Measurements from ENCODE around the gene DNAJC12. TPM values are rescaled to one million over a fixed set of nuclear protein-coding genes. Genes with fewer than 3 reads are reported as not detected.
"Not testable (repeated sequence)": the region's sequence is repeated elsewhere in the genome, so short reads cannot be mapped to it uniquely, and the experiment has no call there.

The DNAJC12 gene
- total and polyA plus RNA-seq, 7 experiments from 2014 or later, result 0.61 to 7.2 TPM; not detected in 5

GRCh38 chr10:67843284-67843683, 5.3 kb upstream of the DNAJC12 start:
- no peak overlapping the region for H3K4me3 Mint-ChIP-seq
- intact Hi-C loops (cut with micrococcal nuclease), result no loop called here
- peaks cover 0 to 4% (median 0%) of the 10 kb centered on the region in 7 donors for H3K4me1 Mint-ChIP-seq
- ATAC-seq, result no peak
- peaks cover 0 to 4% (median 0%) of the 10 kb centered on the region in 5 donors for H3K36me3 Mint-ChIP-seq
- CTCF ChIA-PET, result no interaction called here
- no peak overlapping the region for H3K4me3 ChIP-seq (ENCODE audit: low read length)
- H3K27ac ChIP-seq (ENCODE audit: low read depth, low read length), result no peak overlapping the region
- H3K4me1 ChIP-seq (ENCODE audit: control insufficient read depth in 2 of 2, insufficient read depth in 2 of 2, low read length in 2 of 2), result no peaks in the 10 kb centered on the region
- POLR2A ChIA-PET, result no interaction called here
- no peak for DNase-seq
- H3K9me3 Mint-ChIP-seq, result peaks cover 0 to 15% (median 8%) of the 10 kb centered on the region in 11 donors
- H3K27me3 Mint-ChIP-seq, result peaks cover 0 to 6% (median 0%) of the 10 kb centered on the region in 5 donors
- H3K36me3 ChIP-seq (ENCODE audit: control insufficient read depth in 2 of 3, insufficient read depth in 3 of 3, low read length in 3 of 3), result no peaks in the 10 kb centered on the region
- no peak overlapping the region for H3K27ac Mint-ChIP-seq
- peaks cover 0 to 5% (median 0%) of the 10 kb centered on the region in 3 experiments for H3K9me3 ChIP-seq (ENCODE audit: control insufficient read depth in 2 of 3, low read length in 3 of 3)
- H3K27me3 ChIP-seq (ENCODE audit: control insufficient read depth in 2 of 2, insufficient read depth in 2 of 2, low read length in 2 of 2), result no peaks in the 10 kb centered on the region

- H3K4me1 Mint-ChIP-seq, result peaks cover 0 to 7% (median 5%) of the 10 kb centered on the region in 7 donors
- H3K36me3 ChIP-seq (ENCODE audit: control insufficient read depth in 2 of 3, insufficient read depth in 3 of 3, low read length in 3 of 3), result no peaks in the 10 kb centered on the region
These were observed 3.7 kb upstream of the DNAJC12 start for GRCh38 chr10:67841737-67842136.

GRCh38 chr10:67839951-67840350, 2.0 kb upstream of the DNAJC12 start:
- H3K27ac ChIP-seq (ENCODE audit: low read depth, low read length), result no peak overlapping the region
- Mint-ChIP-seq H3K4me3 (no peak overlapping the region), H3K27ac (no peak overlapping the region), H3K27me3 (peaks cover 0 to 6% (median 0%) of the 10 kb centered on the region in 5 donors), H3K4me1 (peaks cover 0 to 11% (median 5%) of the 10 kb centered on the region in 7 donors), H3K36me3 (peaks cover 0 to 4% (median 0%) of the 10 kb centered on the region in 5 donors), H3K9me3 (peaks cover 0 to 15% (median 8%) of the 10 kb centered on the region in 11 donors)
- no peak for ATAC-seq
- no peaks in the 10 kb centered on the region for H3K36me3 ChIP-seq (ENCODE audit: control insufficient read depth in 2 of 3, insufficient read depth in 3 of 3, low read length in 3 of 3)
- H3K9me3 ChIP-seq (ENCODE audit: control insufficient read depth in 2 of 3, low read length in 3 of 3), result peaks cover 0 to 5% (median 0%) of the 10 kb centered on the region in 3 experiments
- no peaks in the 10 kb centered on the region for H3K27me3 ChIP-seq (ENCODE audit: control insufficient read depth in 2 of 2, insufficient read depth in 2 of 2, low read length in 2 of 2)
- ChIA-PET POLR2A (no interaction called here), CTCF (no interaction called here)
- intact Hi-C loops (cut with micrococcal nuclease), result no loop called here
- H3K4me1 ChIP-seq (ENCODE audit: control insufficient read depth in 2 of 2, insufficient read depth in 2 of 2, low read length in 2 of 2), result no peaks in the 10 kb centered on the region
- no peak overlapping the region for H3K4me3 ChIP-seq (ENCODE audit: low read length)
- no peak for DNase-seq

More at GRCh38 chr10:67841737-67842136, 3.7 kb upstream of the DNAJC12 start:
- CTCF ChIA-PET, result no interaction called here
- intact Hi-C loops (cut with micrococcal nuclease), result no loop called here
- no peak for ATAC-seq
- POLR2A ChIA-PET, result interaction anchor here (0.9 kb wide), 1 partner anchor 473 kb away, joined by 4 read pairs; no protein-coding TSS in a partner anchor
- Mint-ChIP-seq H3K9me3 (peaks cover 0 to 15% (median 8%) of the 10 kb centered on the region in 11 donors), H3K4me3 (no peak overlapping the region), H3K27me3 (peaks cover 0 to 6% (median 0%) of the 10 kb centered on the region in 5 donors), H3K36me3 (peaks cover 0 to 4% (median 0%) of the 10 kb centered on the region in 5 donors), H3K27ac (no peak overlapping the region)
- H3K4me3 ChIP-seq (ENCODE audit: low read length), result no peak overlapping the region
- no peak overlapping the region for H3K27ac ChIP-seq (ENCODE audit: low read depth, low read length)
- H3K9me3 ChIP-seq (ENCODE audit: control insufficient read depth in 2 of 3, low read length in 3 of 3), result peaks cover 0 to 5% (median 0%) of the 10 kb centered on the region in 3 experiments
- H3K27me3 ChIP-seq (ENCODE audit: control insufficient read depth in 2 of 2, insufficient read depth in 2 of 2, low read length in 2 of 2), result no peaks in the 10 kb centered on the region
- DNase-seq, result no peak
- H3K4me1 ChIP-seq (ENCODE audit: control insufficient read depth in 2 of 2, insufficient read depth in 2 of 2, low read length in 2 of 2), result no peaks in the 10 kb centered on the region

- H3K27me3 Mint-ChIP-seq; CTCF ChIA-PET; ATAC-seq; DNase-seq; H3K4me1 ChIP-seq (ENCODE audit: control insufficient read depth in 2 of 2, insufficient read depth in 2 of 2, low read length in 2 of 2); H3K4me3 Mint-ChIP-seq; H3K27ac Mint-ChIP-seq; H3K4me3 ChIP-seq (ENCODE audit: low read length); H3K27me3 ChIP-seq (ENCODE audit: control insufficient read depth in 2 of 2, insufficient read depth in 2 of 2, low read length in 2 of 2); H3K27ac ChIP-seq (ENCODE audit: low read depth, low read length); H3K36me3 Mint-ChIP-seq; H3K36me3 ChIP-seq (ENCODE audit: control insufficient read depth in 2 of 3, insufficient read depth in 3 of 3, low read length in 3 of 3); H3K9me3 ChIP-seq (ENCODE audit: control insufficient read depth in 2 of 3, low read length in 3 of 3); POLR2A ChIA-PET; intact Hi-C loops (cut with micrococcal nuclease): not testable (repeated sequence)
- Mint-ChIP-seq H3K9me3 (peaks cover 0 to 15% (median 8%) of the 10 kb centered on the region in 11 donors), H3K4me1 (peaks cover 0 to 11% (median 5%) of the 10 kb centered on the region in 7 donors)
These were observed 1.5 kb upstream of the DNAJC12 start for GRCh38 chr10:67839511-67839910.

- Histone ChIP-seq H3K4me1 (ENCODE audit: control insufficient read depth in 2 of 2, insufficient read depth in 2 of 2, low read length in 2 of 2) (no peaks in the 10 kb centered on the region), H3K4me3 (ENCODE audit: low read length) (no peak overlapping the region), H3K27me3 (ENCODE audit: control insufficient read depth in 2 of 2, insufficient read depth in 2 of 2, low read length in 2 of 2) (no peaks in the 10 kb centered on the region), H3K9me3 (ENCODE audit: control insufficient read depth in 2 of 3, low read length in 3 of 3) (peaks cover 0 to 5% (median 0%) of the 10 kb centered on the region in 3 experiments), H3K27ac (ENCODE audit: low read depth, low read length) (no peak overlapping the region), H3K36me3 (ENCODE audit: control insufficient read depth in 2 of 3, insufficient read depth in 3 of 3, low read length in 3 of 3) (no peaks in the 10 kb centered on the region)
- Mint-ChIP-seq H3K9me3 (peaks cover 0 to 11% (median 5%) of the 10 kb centered on the region in 11 donors), H3K4me1 (peaks cover 0 to 15% (median 5%) of the 10 kb centered on the region in 7 donors), H3K27ac (no peak overlapping the region), H3K4me3 (no peak overlapping the region), H3K36me3 (peaks cover 0 to 4% (median 0%) of the 10 kb centered on the region in 5 donors), H3K27me3 (no peaks in the 10 kb centered on the region)
- intact Hi-C loops (cut with micrococcal nuclease), result no loop called here
- no peak for DNase-seq
- ATAC-seq, result no peak
- ChIA-PET CTCF (interaction anchor here (1.1 kb wide), 1 partner anchor 138 kb away, joined by 3 read pairs; no protein-coding TSS in a partner anchor), POLR2A (interaction anchor here (0.6 kb wide), 1 partner anchor 761 kb away, joined by 4 read pairs; no protein-coding TSS in a partner anchor)
These were observed 1.0 kb downstream of the DNAJC12 start for GRCh38 chr10:67836972-67837371.

DNA sequence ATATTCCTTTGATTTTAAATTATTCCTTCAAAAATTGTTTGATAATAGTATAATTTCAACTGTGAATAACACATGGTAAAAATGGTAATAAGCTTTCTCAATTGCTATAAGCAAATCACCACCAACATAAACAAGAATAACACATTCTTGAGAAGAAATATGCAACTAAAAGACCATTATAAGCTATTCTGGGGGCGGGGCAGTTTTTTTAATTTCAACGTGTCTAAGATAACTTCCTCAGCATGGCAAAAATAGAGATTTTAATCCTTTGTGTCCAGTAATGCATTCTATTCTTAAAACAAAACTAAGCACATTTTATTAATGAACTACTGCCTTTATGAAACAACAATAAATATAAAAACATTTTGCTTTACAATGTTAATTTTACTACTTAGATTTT, 1.5 kb downstream of the DNAJC12 start:
- ChIA-PET POLR2A (no interaction called here), CTCF (no interaction called here)
- Histone ChIP-seq H3K27ac (ENCODE audit: low read depth, low read length) (no peak overlapping the region), H3K4me3 (ENCODE audit: low read length) (no peak overlapping the region), H3K9me3 (ENCODE audit: control insufficient read depth in 2 of 3, low read length in 3 of 3) (peaks cover 0 to under 1% (median 0%) of the 10 kb centered on the region in 3 experiments), H3K36me3 (ENCODE audit: control insufficient read depth in 2 of 3, insufficient read depth in 3 of 3, low read length in 3 of 3) (no peaks in the 10 kb centered on the region), H3K27me3 (ENCODE audit: control insufficient read depth in 2 of 2, insufficient read depth in 2 of 2, low read length in 2 of 2) (no peaks in the 10 kb centered on the region), H3K4me1 (ENCODE audit: control insufficient read depth in 2 of 2, insufficient read depth in 2 of 2, low read length in 2 of 2) (no peaks in the 10 kb centered on the region)
- DNase-seq, result no peak
- intact Hi-C loops (cut with micrococcal nuclease), result no loop called here
- Mint-ChIP-seq H3K27ac (no peak overlapping the region), H3K4me1 (peaks cover 0 to 17% (median 5%) of the 10 kb centered on the region in 7 donors), H3K27me3 (no peaks in the 10 kb centered on the region), H3K36me3 (peaks cover 0 to 4% (median 0%) of the 10 kb centered on the region in 5 donors), H3K9me3 (peaks cover 0 to 7% (median 3%) of the 10 kb centered on the region in 11 donors), H3K4me3 (no peak overlapping the region)
- ATAC-seq, result no peak
